B cell (primary cell): ENCODE results near the gene TCF12.

Experiments
- CTCF ChIP-seq: fragments of 200-600 bp; IDR thresholded peaks from one replicate; pipeline ENCODE4 v1.8.0; 2022; ENCODE audit warnings: antibody characterized with exemption, mild to moderate bottlenecking
- EZH2 ChIP-seq: IDR thresholded peaks from 2 replicates; pipeline ENCODE4 v1.6.1; 2012; ENCODE audit warnings: borderline replicate concordance, low read depth, mild to moderate bottlenecking, moderate library complexity, low read length; ENCODE audit not compliant: insufficient read depth, poor library complexity, severe bottlenecking

GRCh38 chr15:57090496-57090859, 172.0 kb downstream of the TCF12 start:
- TF ChIP-seq CTCF (no peak), EZH2 (no peak)
